Urinary bladder (tissue), 4 donors: ENCODE data around the gene INO80. TPM values are rescaled to one million over a fixed set of nuclear protein-coding genes. Genes with fewer than 3 reads are reported as not detected.

ENCODE experiments used
- DNase-seq: peaks from one replicate; pipeline ENCODE4 v3.0.0-alpha.2; 2015; ENCODE audit errors: extremely low spot score
- H3K27ac ChIP-seq: one replicate; pipeline ENCODE4 v1.5.1; 2013; ENCODE audit warnings: low read depth, mild to moderate bottlenecking, moderate library complexity
- H3K36me3 ChIP-seq: one replicate; pipeline ENCODE4 v1.6.1; 2013; ENCODE audit warnings: mild to moderate bottlenecking, moderate library complexity; ENCODE audit not compliant: insufficient read depth
- H3K4me1 ChIP-seq: one replicate; pipeline ENCODE4 v1.6.1; 2013; ENCODE audit warnings: mild to moderate bottlenecking, moderate library complexity; ENCODE audit not compliant: insufficient read depth
- H3K4me3 ChIP-seq: one replicate; pipeline ENCODE4 v1.5.1; 2013; ENCODE audit warnings: low read depth, low read length
- WGBS: extraction: QIAGEN DNeasy Blood & Tissue Kit; methylation state at CpG from one replicate; pipeline ENCODE4 v1.1.7; 2013; 5-methylcytosine and 5-hydroxymethylcytosine counted together
- polyA plus RNA-seq: library from polyadenylated mRNA; stranded (reverse); fragments of 200-250 nt; gene quantifications from one replicate; pipeline ENCODE4 v1.2.3, GENCODE V29; 2013
- total RNA-seq: library from RNA; depleted of rRNA; stranded (reverse); fragments of >200 nt; gene quantifications from one replicate; pipeline ENCODE4 v1.2.3, GENCODE V29; 2014
- donor health status: healthy with polysubstance abuse.
- donor health status: healthy.

Gene INO80
- total and polyA plus RNA-seq, 2 donors, result 16.1 to 36.6 TPM

- Histone ChIP-seq H3K4me3 (no peak overlapping the region), H3K36me3 (no peaks in the 10 kb centered on the region), H3K4me1 (no peaks in the 10 kb centered on the region), H3K27ac (no peak overlapping the region)
- WGBS, result 97% methylated on average over 9 of the region's 9 CpGs
- no peak for DNase-seq
Measured at GRCh38 chr15:40943764-40944365, 172.2 kb downstream of the INO80 start.

- Histone ChIP-seq H3K4me3 (no peak overlapping the region), H3K4me1 (no peaks in the 10 kb centered on the region), H3K27ac (no peak overlapping the region), H3K36me3 (no peaks in the 10 kb centered on the region)
- DNase-seq, result no peak
- WGBS, result 92% methylated on average over 12 of the region's 12 CpGs
Measured at GRCh38 chr15:40942878-40943277, 173.2 kb downstream of the INO80 start.

GRCh38 chr15:40942337-40942854 is 173.7 kb downstream of the INO80 start:
- Histone ChIP-seq H3K4me3 (peak overlapping the region; percentile 52), H3K36me3 (no peaks in the 10 kb centered on the region), H3K4me1 (no peaks in the 10 kb centered on the region), H3K27ac (peak overlapping the region; percentile 81)
- no peak for DNase-seq
- WGBS, result 43% methylated on average over 15 of the region's 15 CpGs

GRCh38 chr15:40941528-40942336 is 174.3 kb downstream of the INO80 start:
- no peak for DNase-seq
- under 1% methylated on average over 92 of the region's 92 CpGs for WGBS
- Histone ChIP-seq H3K4me1 (no peaks in the 10 kb centered on the region), H3K36me3 (no peaks in the 10 kb centered on the region), H3K4me3 (peak overlapping the region; percentile 52), H3K27ac (peak overlapping the region; percentile 81)

GRCh38 chr15:40941068-40941527 is 175.0 kb downstream of the INO80 start:
- Histone ChIP-seq H3K36me3 (no peaks in the 10 kb centered on the region), H3K27ac (no peak overlapping the region), H3K4me1 (no peaks in the 10 kb centered on the region), H3K4me3 (no peak overlapping the region)
- WGBS, result 29% methylated on average over 7 of the region's 7 CpGs
- DNase-seq, result no peak

GRCh38 chr15:40940296-40940801 is 175.7 kb downstream of the INO80 start:
- 56% methylated on average over 15 of the region's 15 CpGs for WGBS
- no peaks in the 10 kb centered on the region for H3K36me3 ChIP-seq
- H3K4me1 ChIP-seq, result no peaks in the 10 kb centered on the region
- H3K4me3 ChIP-seq, result no peak overlapping the region
- DNase-seq, result no peak
- H3K27ac ChIP-seq, result no peak overlapping the region

GRCh38 chr15:40938536-40938870 is 177.6 kb downstream of the INO80 start:
- Histone ChIP-seq H3K27ac (no peak overlapping the region), H3K4me3 (no peak overlapping the region), H3K36me3 (no peaks in the 10 kb centered on the region), H3K4me1 (no peaks in the 10 kb centered on the region)
- DNase-seq, result no peak
- 93% methylated on average over 6 of the region's 6 CpGs for WGBS

GRCh38 chr15:40937762-40938535 is 178.1 kb downstream of the INO80 start:
- H3K36me3 ChIP-seq, result no peaks in the 10 kb centered on the region
- 76% methylated on average over 19 of the region's 19 CpGs for WGBS
- DNase-seq, result no peak
- no peaks in the 10 kb centered on the region for H3K4me1 ChIP-seq
- no peak overlapping the region for H3K4me3 ChIP-seq
- H3K27ac ChIP-seq, result no peak overlapping the region

GRCh38 chr15:40936709-40937666 is 179.1 kb downstream of the INO80 start:
- no peaks in the 10 kb centered on the region for H3K4me1 ChIP-seq
- WGBS, result 83% methylated on average over 15 of the region's 15 CpGs
- no peak for DNase-seq
- no peak overlapping the region for H3K4me3 ChIP-seq
- H3K27ac ChIP-seq, result no peak overlapping the region
- no peaks in the 10 kb centered on the region for H3K36me3 ChIP-seq

- WGBS, result 91% methylated on average over 31 of the region's 31 CpGs
- DNase-seq, result no peak
- no peaks in the 10 kb centered on the region for H3K4me1 ChIP-seq
- no peak overlapping the region for H3K4me3 ChIP-seq
- no peaks in the 10 kb centered on the region for H3K36me3 ChIP-seq
- H3K27ac ChIP-seq, result no peak overlapping the region
Measured at GRCh38 chr15:40936234-40936708, 179.8 kb downstream of the INO80 start.

GRCh38 chr15:40934457-40934856 is 181.6 kb downstream of the INO80 start:
- Histone ChIP-seq H3K4me3 (no peak overlapping the region), H3K27ac (no peak overlapping the region), H3K36me3 (no peaks in the 10 kb centered on the region), H3K4me1 (no peaks in the 10 kb centered on the region)
- DNase-seq, result no peak
- 93% methylated on average over 6 of the region's 6 CpGs for WGBS

GRCh38 chr15:40933517-40933902 is 182.6 kb downstream of the INO80 start:
- Histone ChIP-seq H3K36me3 (no peaks in the 10 kb centered on the region), H3K4me1 (peaks cover 2% of the 10 kb centered on the region), H3K4me3 (no peak overlapping the region), H3K27ac (no peak overlapping the region)
- DNase-seq, result no peak
- 77% methylated on average over 3 of the region's 3 CpGs for WGBS
